Left ventricle myocardium inferior (tissue), 1 donor: ENCODE data around the gene SLC47A2. TPM values are rescaled to one million over a fixed set of nuclear protein-coding genes. Genes with fewer than 3 reads are reported as not detected.

Experiments used
- DNase-seq: peaks from one replicate; pipeline ENCODE4 v3.0.0-alpha.2; 2020
- H3K27ac ChIP-seq: fragments of 200-600 bp; replicated peaks from 2 replicates; pipeline ENCODE4 v1.8.0; 2021
- H3K27me3 ChIP-seq: fragments of 200-600 bp; 2 replicates; pipeline ENCODE4 v1.8.0; 2021; ENCODE audit warnings: low read depth
- H3K36me3 ChIP-seq: fragments of 200-600 bp; 2 replicates; pipeline ENCODE4 v1.8.0; 2021
- H3K4me1 ChIP-seq: fragments of 200-600 bp; 2 replicates; pipeline ENCODE4 v1.8.0; 2021
- H3K4me3 ChIP-seq: fragments of 200-600 bp; 2 replicates; pipeline ENCODE4 v1.8.0; 2021; ENCODE audit warnings: mild to moderate bottlenecking, moderate library complexity
- H3K9me3 ChIP-seq: fragments of 200-600 bp; replicated peaks from 2 replicates; pipeline ENCODE4 v1.8.0; 2021
- intact Hi-C: fragments of 100-400 bp; cut with micrococcal nuclease; formaldehyde crosslinking; loops from one replicate; pipeline ENCODE4 v1.11.0; 2022
- total RNA-seq: library from RNA; stranded (reverse); fragmentation: NEBNext Ultra II Directional; extraction: Animal tissue kit (Norgen Biotek cat#: 25700); gene quantifications from one replicate; pipeline ENCODE4 v1.2.1, GENCODE V29; 2021
- TF ChIP-seq, protein P1 (sequence below): fragments of 200-600 bp; IDR thresholded peaks from 2 replicates; pipeline ENCODE4 v1.8.0; 2021; ENCODE audit warnings: antibody characterized with exemption, mild to moderate bottlenecking, borderline replicate concordance
- donor health status: DM: no; HTN: yes; CAD: no; lungs with severe emphysema.

SLC47A2 gene
- total RNA-seq, 1 donor from 2014 or later = not detected

DNA sequence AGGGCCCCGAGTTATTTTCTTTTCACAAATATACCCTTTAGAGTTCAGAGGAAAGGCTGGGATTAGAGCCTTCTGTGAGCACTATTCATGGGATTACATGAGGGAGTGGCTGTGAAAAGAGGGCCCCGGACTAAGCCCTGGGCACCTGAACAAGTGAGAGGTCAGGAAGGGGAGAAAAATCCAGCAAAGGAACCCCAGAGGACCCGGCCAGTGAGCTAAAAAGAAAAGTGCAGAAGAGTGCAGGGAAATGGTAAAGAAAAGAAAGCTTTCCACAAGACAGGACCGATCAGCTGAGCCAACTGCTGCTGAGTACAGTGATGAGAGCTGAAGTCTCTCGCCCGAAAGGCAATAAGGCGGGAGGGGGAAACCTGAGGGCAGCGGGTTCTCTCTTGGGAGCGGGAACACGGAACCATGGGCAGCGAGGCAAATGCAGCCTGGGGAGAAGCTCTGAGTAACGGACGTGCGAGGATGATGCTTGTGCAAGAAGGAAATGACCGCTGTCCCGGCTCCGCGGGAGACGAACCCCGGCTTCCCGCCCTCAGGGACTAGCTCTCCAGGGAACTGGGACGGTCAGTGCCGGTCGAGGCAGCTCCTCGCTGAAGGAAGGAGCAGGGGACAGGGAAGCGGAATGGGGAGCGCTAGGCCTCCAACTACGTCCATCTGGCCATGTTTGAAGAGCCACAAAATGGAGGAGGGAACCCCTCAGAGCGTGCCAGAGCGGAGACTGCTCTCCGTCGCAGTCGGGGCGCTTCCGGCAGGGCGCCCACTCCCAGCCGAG is 68.5 kb downstream of the SLC47A2 start:
- Histone ChIP-seq H3K9me3 (no peaks in the 10 kb centered on the region), H3K4me1 (peaks cover 66% of the 10 kb centered on the region), H3K4me3 (peak overlapping the region; percentile 89), H3K27me3 (no peaks in the 10 kb centered on the region), H3K27ac (peak overlapping the region; percentile 97), H3K36me3 (peaks cover under 1% of the 10 kb centered on the region)
- TF ChIP-seq, protein P1, sequence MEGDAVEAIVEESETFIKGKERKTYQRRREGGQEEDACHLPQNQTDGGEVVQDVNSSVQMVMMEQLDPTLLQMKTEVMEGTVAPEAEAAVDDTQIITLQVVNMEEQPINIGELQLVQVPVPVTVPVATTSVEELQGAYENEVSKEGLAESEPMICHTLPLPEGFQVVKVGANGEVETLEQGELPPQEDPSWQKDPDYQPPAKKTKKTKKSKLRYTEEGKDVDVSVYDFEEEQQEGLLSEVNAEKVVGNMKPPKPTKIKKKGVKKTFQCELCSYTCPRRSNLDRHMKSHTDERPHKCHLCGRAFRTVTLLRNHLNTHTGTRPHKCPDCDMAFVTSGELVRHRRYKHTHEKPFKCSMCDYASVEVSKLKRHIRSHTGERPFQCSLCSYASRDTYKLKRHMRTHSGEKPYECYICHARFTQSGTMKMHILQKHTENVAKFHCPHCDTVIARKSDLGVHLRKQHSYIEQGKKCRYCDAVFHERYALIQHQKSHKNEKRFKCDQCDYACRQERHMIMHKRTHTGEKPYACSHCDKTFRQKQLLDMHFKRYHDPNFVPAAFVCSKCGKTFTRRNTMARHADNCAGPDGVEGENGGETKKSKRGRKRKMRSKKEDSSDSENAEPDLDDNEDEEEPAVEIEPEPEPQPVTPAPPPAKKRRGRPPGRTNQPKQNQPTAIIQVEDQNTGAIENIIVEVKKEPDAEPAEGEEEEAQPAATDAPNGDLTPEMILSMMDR = no peak
- intact Hi-C loops = no loop called here
- peak; percentile 68 for DNase-seq

DNA sequence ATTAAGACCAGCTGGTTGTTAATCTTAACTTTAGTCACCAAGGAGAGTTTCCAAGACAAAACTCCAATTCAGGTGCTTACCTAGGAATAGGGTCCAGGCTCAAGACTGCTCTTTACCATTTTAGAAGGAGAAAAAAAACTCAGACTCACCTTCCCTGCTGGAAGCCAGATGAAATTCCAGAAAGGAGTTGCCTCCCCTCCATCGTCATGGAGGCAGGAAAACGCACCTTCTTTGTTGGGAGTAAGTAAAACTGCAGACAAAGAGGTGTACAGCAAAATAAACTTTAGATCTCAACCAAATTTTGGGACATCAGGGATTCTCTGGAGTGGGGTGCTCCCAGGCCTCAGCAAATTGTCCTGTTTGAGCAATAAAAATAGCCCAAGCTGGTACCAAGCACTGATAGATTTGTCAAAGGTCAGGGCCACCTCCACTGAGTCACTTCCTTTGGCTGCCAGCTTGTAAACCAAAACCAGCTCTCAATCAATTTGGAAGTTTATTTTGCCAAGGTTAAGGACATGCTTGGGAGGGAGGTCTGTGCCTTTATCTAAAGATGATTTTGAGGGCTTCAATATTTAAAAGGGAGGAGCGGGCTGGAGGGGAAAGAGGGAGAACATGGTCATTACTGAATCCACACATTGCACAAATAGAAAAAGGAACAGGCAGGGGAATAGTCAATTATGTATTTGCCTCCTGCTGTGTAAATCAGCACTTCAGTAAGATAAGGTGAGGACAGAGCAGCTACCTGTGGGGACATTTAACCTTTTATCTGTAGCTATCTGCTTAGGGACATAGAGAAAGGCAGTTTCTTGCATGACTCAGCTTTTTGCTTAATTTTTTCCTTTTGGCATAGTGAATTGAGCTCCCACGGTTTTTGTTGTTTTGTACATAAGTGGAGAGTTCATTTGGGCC is 69.3 kb downstream of the SLC47A2 start:
- TF ChIP-seq, protein P1 = no peak
- Histone ChIP-seq H3K27me3 (no peaks in the 10 kb centered on the region), H3K9me3 (no peaks in the 10 kb centered on the region), H3K27ac (peak overlapping the region; percentile 97), H3K36me3 (no peaks in the 10 kb centered on the region), H3K4me3 (peak overlapping the region; percentile 89), H3K4me1 (peaks cover 58% of the 10 kb centered on the region)
- DNase-seq = no peak
- intact Hi-C loops = no loop called here

DNA sequence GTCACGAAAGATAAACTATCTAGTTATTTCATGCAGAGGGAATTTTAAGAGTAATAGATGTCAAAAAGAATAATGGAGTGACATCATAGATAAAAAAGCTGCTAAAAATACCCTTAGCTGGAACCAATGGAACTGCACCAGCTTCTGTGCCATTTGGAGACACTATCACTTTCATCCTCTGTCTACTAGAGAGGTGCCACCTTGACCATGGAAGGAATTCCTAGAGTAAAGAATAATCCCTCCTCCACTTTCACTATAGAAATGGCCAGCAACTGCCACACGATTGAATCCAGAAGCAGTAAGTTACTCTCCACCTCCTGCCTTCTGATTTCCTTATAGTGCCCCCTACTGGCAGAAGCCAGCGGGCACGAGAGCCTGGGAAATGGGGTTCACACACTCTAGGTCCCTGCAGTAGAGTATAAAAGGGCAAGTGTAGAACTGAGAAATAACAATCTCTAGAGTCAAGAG is 70.6 kb downstream of the SLC47A2 start:
- intact Hi-C loops = no loop called here
- H3K27me3 ChIP-seq = no peaks in the 10 kb centered on the region
- DNase-seq = no peak
- H3K4me1 ChIP-seq = peaks cover 45% of the 10 kb centered on the region
- H3K4me3 ChIP-seq = no peak overlapping the region
- TF ChIP-seq, protein P1 = peak; percentile 56
- no peaks in the 10 kb centered on the region for H3K9me3 ChIP-seq
- no peak overlapping the region for H3K27ac ChIP-seq
- no peaks in the 10 kb centered on the region for H3K36me3 ChIP-seq

GRCh38 chr17:19644493-19645210 is 71.7 kb downstream of the SLC47A2 start:
- Histone ChIP-seq H3K27me3 (no peaks in the 10 kb centered on the region), H3K9me3 (no peaks in the 10 kb centered on the region), H3K36me3 (no peaks in the 10 kb centered on the region), H3K4me3 (no peak overlapping the region), H3K27ac (no peak overlapping the region), H3K4me1 (peaks cover 34% of the 10 kb centered on the region)
- intact Hi-C loops = no loop called here
- TF ChIP-seq, protein P1 = no peak
- DNase-seq = no peak

DNA sequence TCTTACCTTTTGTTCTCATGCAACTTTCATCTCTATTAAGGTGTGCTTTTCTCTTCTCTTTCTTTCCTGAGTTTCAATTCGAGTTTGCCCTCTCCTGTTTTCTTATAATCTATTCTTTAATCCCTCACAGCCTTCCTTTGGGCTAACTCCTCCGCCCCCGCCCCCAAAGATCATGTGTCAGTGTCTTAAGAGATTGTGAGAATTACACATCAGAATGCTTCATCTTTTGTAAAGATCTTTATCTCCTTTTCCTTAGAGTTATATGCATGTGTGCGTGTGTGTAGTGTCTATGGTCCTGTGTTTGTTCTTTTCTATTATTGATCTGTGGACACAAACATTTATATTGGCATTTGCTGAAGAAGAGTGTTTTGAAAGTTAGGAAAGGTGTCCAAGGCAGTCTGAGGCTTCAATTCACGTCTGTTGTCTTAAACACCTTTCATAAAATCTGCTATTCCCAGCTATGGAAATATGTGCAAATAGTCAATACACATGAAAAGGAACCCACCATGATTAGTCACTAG is 74.0 kb downstream of the SLC47A2 start:
- DNase-seq = no peak
- intact Hi-C loops = no loop called here
- Histone ChIP-seq H3K4me3 (no peak overlapping the region), H3K4me1 (peaks cover 14% of the 10 kb centered on the region), H3K36me3 (no peaks in the 10 kb centered on the region), H3K27me3 (no peaks in the 10 kb centered on the region), H3K27ac (no peak overlapping the region), H3K9me3 (no peaks in the 10 kb centered on the region)
- TF ChIP-seq, protein P1 = no peak
